GM19463 (cell line): ENCODE results near the gene NFATC2.
A peak's percentile ranks its signal among the peaks of the same experiment; 100 is the strongest.

Source experiments
- ATAC-seq: cut with Tn5 transposase; IDR thresholded peaks from one replicate; pipeline ENCODE4 v1.9.1; 2021; ENCODE audit warnings: mild to moderate bottlenecking, moderate library complexity; ENCODE audit not compliant: unreplicated experiment

The NFATC2 gene

GRCh38 chr20:51542571-51543421 is at the start of gene NFATC2:
Gene NFATC2 (minus strand): TSS chr20:51542719. CDS start chr20:51542499, 220 bp downstream.
- ATAC-seq = peak; percentile 29

- no peak for ATAC-seq
Observed at GRCh38 chr20:51591871-51592270, 49.4 kb upstream of the NFATC2 start.

GRCh38 chr20:51588762-51589161 is 46.2 kb upstream of the NFATC2 start:
- no peak for ATAC-seq

GRCh38 chr20:51587145-51587544 is 44.6 kb upstream of the NFATC2 start:
- no peak for ATAC-seq

DNA sequence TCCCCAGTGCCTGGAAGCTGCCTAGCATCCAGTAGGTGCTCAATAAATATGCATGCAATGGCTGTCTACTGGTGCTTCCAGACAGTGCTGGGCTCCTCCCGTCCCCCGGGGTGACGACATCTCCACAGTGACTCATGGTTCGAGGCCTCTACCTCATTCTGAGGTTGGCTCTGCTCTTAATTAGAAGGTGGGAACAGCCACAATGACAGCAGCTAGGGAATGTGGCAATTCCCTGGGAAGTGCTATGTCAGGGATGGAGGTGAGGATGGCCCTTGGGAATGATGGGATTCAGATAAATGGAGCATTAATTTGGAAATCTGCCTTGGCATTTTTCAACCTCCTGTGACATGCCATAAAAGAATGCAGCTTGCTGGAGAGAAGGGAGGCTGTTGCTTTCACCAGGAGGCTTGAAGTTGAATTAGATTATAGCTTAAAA is 43.5 kb upstream of the NFATC2 start:
- no peak for ATAC-seq

GRCh38 chr20:51585148-51585547 is 42.6 kb upstream of the NFATC2 start:
- no peak for ATAC-seq

- ATAC-seq = no peak
Observed at GRCh38 chr20:51584737-51585136, 42.2 kb upstream of the NFATC2 start.

DNA sequence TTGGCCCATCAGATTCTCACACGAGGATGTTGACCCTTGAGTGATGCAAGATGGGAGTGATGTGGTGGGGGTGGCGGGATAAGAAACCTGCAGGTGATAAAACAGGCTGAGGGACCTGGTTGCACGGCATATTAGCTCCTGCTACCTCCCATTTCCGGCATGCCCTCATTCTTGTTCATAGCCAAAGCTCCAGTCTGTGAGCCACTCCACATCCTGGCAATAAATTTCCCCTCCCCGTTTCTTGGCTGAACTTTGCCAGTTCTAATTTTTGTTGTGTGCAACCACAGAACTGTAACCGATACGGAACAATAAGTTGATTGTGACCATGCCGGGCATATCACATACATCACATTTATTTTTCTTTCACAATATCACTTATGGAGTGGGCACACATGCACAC is 41.6 kb upstream of the NFATC2 start:
- no peak for ATAC-seq

DNA sequence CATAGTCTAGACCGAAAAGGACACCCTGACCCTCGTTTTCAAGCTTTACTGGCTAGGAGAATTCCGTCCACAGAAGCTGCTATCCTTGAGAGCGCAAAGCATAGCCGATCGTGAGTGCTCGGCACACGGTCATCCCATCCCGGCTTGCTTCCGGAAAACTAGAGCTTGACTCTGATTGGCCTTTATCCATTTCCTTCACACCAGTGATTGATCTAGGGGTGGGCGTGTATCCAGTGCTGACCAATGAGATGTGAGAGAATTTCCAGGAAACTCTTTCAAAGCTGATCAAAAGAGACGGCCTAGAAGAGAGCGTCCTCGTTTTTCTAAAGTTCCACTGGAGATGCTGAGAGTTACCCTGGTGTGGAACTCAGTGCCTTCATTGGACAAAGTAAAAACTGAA is 41.0 kb upstream of the NFATC2 start:
- ATAC-seq = no peak

DNA sequence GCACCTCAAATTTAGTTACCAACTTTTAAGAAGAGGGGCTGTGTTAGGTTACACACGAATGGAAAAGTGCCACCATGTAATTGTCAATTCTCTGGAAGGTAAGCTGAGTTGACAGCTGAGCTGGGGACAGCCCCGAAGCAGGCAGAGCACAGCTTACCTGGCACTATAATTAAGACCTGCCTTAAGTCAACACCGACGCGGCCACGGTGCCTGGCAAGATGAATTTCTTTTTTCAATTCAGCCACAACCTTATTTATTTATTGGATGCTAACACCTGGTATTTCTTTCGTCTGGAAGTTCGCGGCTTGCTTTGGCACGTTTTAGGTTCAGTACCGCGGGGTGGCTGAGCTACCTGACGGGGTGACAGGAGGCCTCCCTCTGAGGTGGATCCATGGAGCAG is 40.6 kb upstream of the NFATC2 start:
- no peak for ATAC-seq

DNA sequence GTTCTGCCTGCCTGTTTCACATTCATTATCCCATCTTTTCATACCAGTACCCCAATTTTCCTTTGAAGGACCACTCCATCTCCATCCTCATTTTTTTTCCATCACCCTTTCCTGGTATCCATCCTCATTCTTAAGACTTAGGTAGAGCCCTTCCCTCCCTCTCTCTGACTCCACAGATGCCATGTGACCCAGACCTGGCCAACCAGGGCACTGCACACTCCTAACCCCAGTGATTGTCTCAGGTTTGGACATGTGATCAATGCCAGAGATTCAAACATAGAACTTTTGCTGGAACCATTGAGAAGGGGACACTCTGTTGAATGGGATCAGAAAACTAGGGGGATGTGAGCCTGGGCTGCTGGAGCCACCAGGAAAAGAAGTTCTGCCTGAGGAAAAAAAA is 39.1 kb upstream of the NFATC2 start:
- ATAC-seq = no peak

- no peak for ATAC-seq
Observed at GRCh38 chr20:51579137-51579536, 36.6 kb upstream of the NFATC2 start.

GRCh38 chr20:51578145-51578459 is 35.6 kb upstream of the NFATC2 start:
- no peak for ATAC-seq

DNA sequence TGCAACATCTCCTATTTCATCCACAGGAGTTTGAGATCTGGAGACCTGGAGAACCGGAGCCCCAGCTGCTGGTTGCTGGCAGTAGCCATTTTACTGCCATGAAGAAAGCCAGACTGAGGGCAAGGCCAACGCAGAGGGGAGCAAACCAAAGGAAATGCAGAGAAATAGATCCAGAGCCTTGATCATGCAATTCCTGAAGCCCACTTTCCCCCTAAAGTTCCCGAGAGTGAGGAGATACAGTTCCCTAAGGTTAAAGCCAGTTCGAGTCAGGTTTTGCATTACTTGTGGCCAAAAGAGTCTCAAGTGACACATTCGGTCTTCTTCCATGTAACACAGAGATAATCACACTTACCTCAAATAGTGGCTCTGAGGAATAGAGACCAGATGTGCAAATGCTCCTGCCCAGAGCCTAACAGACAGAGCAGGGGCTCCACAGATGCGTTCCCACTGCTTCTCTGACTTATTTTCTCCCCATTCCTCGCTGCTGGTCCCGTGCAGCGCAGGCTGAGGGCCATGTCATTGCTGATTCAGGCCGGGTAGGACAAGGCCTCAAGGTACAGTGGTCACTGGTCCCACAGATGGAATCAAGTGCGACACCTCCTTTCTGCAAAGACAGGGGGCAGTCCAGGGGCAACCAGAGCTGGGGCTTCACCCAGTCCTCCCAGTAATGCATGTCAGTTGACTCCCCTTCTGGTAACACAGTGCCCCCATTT is 35.1 kb upstream of the NFATC2 start:
- ATAC-seq = no peak

DNA sequence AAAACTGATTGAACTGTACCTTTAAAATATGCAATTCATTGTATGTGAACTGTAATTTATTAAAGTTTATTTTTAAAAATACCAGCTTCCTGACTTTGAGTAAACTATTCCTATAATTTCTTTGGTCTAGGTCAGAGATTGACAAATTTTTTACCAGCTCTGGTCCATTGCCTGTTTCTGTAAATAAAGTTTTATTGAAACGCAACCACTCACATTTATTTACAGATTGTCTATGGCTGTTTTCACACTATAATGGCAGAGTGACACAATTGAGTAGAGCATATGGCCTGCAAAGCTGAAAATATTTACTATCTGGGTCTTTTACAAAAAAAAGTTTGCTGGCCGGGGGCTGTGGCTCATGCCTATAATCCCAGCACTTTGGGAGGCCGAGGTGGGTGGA is 33.0 kb upstream of the NFATC2 start:
- ATAC-seq = no peak

- ATAC-seq = no peak
Observed at GRCh38 chr20:51574248-51575033, 31.9 kb upstream of the NFATC2 start.

DNA sequence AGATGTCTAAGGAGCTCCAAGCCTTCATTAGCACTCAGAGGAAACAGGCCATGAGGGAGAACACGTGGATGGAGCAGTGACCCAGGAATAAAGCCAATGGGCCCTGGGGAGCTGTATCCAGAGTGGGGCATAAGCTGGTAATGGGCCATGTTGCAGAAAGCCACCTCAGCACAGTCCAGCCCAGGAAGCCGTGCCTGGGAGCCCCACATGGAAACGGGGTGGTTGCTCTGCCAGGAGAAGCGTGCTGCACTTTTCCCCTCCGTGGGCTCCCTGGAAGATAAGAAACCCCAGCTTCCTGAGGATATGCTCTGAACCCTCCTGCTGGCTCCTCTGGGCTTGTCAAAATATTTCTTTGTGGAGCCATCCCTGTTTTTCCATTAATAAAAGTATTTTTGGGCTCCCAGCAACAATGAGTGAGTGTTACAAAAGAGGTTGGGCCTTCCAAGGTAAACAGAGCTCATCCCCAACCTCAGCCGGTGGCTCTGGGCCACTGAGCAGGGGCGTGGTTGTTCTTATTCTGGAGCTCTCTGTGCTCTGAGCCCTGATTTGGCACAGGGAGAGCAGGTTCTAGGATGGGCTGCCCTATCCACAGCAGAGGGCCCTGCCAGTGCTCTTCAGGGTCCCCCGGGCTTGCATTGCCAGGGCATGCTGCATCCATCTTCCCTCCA is 31.2 kb upstream of the NFATC2 start:
- no peak for ATAC-seq

DNA sequence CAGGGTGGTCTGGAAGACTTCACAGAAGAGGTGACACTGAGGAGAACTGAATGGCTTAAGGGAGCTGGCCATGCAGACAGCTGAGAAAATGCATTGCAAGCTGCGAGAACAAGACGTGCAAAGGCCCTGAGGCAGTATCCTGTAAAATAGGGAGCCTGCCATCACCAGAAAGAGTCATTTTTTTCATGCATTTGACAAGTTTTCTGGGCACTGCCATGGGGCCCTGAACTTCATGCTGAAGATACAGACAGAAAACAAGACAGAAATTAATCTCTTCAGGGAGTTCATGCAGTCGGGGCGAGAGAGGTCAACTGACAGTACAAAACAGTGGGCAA is 28.9 kb upstream of the NFATC2 start:
- ATAC-seq = no peak

- ATAC-seq = no peak
Observed at GRCh38 chr20:51570739-51571459, 28.4 kb upstream of the NFATC2 start.
